ENCODE results near the gene PPP4R3B. TPM values are rescaled to one million over a fixed set of nuclear protein-coding genes. Genes with fewer than 3 reads are reported as not detected.

Gene PPP4R3B
- total and polyA plus RNA-seq, 2 experiments from 2014 or later, result 25.6 to 56.6 TPM

DNA sequence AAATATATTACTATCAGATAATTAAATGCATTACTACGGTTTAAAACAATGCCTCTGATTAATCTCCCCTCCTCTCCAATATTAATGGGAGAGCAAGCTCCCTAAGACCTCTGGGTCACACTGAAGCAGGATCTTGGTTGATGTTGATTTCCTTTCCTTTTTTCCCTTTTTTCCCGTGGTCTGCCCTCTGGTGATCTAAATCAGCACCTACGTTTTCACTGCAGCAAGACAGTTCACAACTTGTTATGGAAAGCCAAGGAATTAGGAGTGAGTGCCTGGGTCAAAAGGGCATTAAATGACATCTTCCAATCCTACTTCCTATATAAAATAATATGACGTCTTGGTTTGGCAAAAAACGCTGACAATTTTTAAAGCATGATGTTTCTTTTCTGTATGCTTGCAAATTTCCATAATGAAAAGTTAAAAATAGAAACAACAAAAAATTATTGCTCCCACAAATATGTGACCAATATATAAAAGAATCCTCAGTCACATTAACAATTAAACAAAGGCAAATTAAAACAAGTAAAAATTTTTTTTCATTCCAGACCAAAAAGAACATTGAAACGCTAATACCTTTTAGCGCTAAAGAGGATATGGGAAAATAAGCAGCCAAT, 105.8 kb downstream of the PPP4R3B start:
- DNase-seq (ENCODE audit: low spot score), result peak; percentile 82
- no peak overlapping the region for H2AFZ ChIP-seq
- TF ChIP-seq POLR2AphosphoS5 (IDR thresholded peaks at IDR 0.05; ENCODE audit: low read depth) (no peak), EZH2phosphoT487 (IDR thresholded peaks at IDR 0.05; ENCODE audit: unreplicated experiment) (no peak), EZH2 (IDR thresholded peaks at IDR 0.05; ENCODE audit: low read depth, unreplicated experiment) (no peak)
- TF ChIP-seq, protein P1, sequence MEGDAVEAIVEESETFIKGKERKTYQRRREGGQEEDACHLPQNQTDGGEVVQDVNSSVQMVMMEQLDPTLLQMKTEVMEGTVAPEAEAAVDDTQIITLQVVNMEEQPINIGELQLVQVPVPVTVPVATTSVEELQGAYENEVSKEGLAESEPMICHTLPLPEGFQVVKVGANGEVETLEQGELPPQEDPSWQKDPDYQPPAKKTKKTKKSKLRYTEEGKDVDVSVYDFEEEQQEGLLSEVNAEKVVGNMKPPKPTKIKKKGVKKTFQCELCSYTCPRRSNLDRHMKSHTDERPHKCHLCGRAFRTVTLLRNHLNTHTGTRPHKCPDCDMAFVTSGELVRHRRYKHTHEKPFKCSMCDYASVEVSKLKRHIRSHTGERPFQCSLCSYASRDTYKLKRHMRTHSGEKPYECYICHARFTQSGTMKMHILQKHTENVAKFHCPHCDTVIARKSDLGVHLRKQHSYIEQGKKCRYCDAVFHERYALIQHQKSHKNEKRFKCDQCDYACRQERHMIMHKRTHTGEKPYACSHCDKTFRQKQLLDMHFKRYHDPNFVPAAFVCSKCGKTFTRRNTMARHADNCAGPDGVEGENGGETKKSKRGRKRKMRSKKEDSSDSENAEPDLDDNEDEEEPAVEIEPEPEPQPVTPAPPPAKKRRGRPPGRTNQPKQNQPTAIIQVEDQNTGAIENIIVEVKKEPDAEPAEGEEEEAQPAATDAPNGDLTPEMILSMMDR (conservative IDR thresholded peaks at IDR 0.05; ENCODE audit: low read depth in 2 of 2), result peak; percentile 70 to 73
- H3F3A ChIP-seq (replicated peaks; ENCODE audit: low read depth), result no peaks in the 10 kb centered on the region
- H3K79me2 ChIP-seq (replicated peaks; ENCODE audit: insufficient read depth), result no peaks in the 10 kb centered on the region
- Mint-ChIP-seq H3K27ac (no peak overlapping the region), H3K9me3 (no peaks in the 10 kb centered on the region), H3K4me1 (peaks cover 2% of the 10 kb centered on the region; the same call in 1 of the 3 replicates), H3K4me3 (no peak overlapping the region), H3K36me3 (ENCODE audit: low read depth) (no peaks in the 10 kb centered on the region), H3K27me3 (ENCODE audit: insufficient read depth, low read depth, poor library complexity) (peaks cover 3% of the 10 kb centered on the region)
- H3K36me3 ChIP-seq (ENCODE audit: insufficient read depth), result no peaks in the 10 kb centered on the region
- H3K4me2 ChIP-seq, result no peak overlapping the region
- H3K27me3 ChIP-seq (ENCODE audit: insufficient read depth), result no peaks in the 10 kb centered on the region
- no peak overlapping the region for H3K27ac ChIP-seq (ENCODE audit: low read depth)
- no peaks in the 10 kb centered on the region for H3K4me1 ChIP-seq (ENCODE audit: insufficient read depth)
- ATAC-seq, result peak; percentile 96
- no peaks in the 10 kb centered on the region for H4K20me1 ChIP-seq (replicated peaks; ENCODE audit: insufficient read depth)
- no peaks in the 10 kb centered on the region for H3K9me2 ChIP-seq (ENCODE audit: insufficient read depth)
- no peak overlapping the region for H3K4me3 ChIP-seq

DNA sequence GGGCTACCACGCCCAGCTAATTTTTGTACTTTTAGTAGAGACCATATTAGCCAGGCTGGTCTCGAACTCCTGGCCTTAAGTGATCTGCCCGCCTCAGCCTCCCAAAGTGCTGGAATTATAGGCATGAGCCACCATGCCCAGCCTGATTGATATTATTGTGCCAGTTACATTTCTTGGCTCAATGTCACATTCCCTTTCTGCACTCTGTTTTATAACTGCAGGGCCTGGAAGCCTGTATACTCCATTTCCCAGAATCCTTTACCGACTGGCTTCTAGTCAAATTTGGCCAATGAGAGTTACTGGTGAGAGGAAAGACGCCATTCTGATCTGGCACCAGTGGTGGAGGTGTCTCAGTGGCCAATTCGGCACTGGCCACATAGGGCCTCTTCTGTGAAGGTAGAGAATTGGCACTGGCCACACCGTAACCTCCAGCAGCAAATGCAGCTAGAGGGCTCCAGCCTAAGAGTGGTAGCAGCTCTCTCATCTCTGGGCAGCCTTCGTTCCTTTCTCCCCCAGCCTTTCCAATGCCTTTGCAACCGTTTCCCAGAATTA, 114.8 kb downstream of the PPP4R3B start:
- Mint-ChIP-seq H3K4me3 (no peak overlapping the region), H3K4me1 (0 out of 3 replicates have a peak, but pooled peaks cover 2% of the 10 kb centered on the region), H3K27ac (no peak overlapping the region), H3K9me3 (no peaks in the 10 kb centered on the region), H3K27me3 (ENCODE audit: insufficient read depth, low read depth, poor library complexity) (peaks cover 3% of the 10 kb centered on the region), H3K36me3 (ENCODE audit: low read depth) (no peaks in the 10 kb centered on the region)
- H3K4me2 ChIP-seq, result no peak overlapping the region
- ATAC-seq (peak; percentile 40; the same call in 1 of the 3 replicates), DNase-seq (ENCODE audit: low spot score) (no peak)
- H3K9me2 ChIP-seq (ENCODE audit: insufficient read depth), result peaks cover 5% of the 10 kb centered on the region; the same call in 1 of the 2 replicates
- H3K79me2 ChIP-seq (replicated peaks; ENCODE audit: insufficient read depth), result no peaks in the 10 kb centered on the region
- H3K27ac ChIP-seq (ENCODE audit: low read depth), result no peak overlapping the region
- H3K27me3 ChIP-seq (ENCODE audit: insufficient read depth), result no peaks in the 10 kb centered on the region
- no peaks in the 10 kb centered on the region for H3K36me3 ChIP-seq (ENCODE audit: insufficient read depth)
- no peaks in the 10 kb centered on the region for H4K20me1 ChIP-seq (replicated peaks; ENCODE audit: insufficient read depth)
- H3F3A ChIP-seq (replicated peaks; ENCODE audit: low read depth), result no peaks in the 10 kb centered on the region
- H3K4me1 ChIP-seq (ENCODE audit: insufficient read depth), result peaks cover 3% of the 10 kb centered on the region; the same call in 1 of the 2 replicates
- peak overlapping the region; percentile 97 for H2AFZ ChIP-seq
- no peak overlapping the region for H3K4me3 ChIP-seq
- TF ChIP-seq STAT1 (IDR thresholded peaks at IDR 0.05; ENCODE audit: unreplicated experiment) (no peak), EZH2phosphoT487 (IDR thresholded peaks at IDR 0.05; ENCODE audit: unreplicated experiment) (no peak), ZNF114 (CRISPR knock-in tag; IDR thresholded peaks at IDR 0.05) (no peak)
- TF ChIP-seq, protein P1 (conservative IDR thresholded peaks at IDR 0.05; ENCODE audit: low read depth in 2 of 2), result no peak
- TF ChIP-seq, protein P2, sequence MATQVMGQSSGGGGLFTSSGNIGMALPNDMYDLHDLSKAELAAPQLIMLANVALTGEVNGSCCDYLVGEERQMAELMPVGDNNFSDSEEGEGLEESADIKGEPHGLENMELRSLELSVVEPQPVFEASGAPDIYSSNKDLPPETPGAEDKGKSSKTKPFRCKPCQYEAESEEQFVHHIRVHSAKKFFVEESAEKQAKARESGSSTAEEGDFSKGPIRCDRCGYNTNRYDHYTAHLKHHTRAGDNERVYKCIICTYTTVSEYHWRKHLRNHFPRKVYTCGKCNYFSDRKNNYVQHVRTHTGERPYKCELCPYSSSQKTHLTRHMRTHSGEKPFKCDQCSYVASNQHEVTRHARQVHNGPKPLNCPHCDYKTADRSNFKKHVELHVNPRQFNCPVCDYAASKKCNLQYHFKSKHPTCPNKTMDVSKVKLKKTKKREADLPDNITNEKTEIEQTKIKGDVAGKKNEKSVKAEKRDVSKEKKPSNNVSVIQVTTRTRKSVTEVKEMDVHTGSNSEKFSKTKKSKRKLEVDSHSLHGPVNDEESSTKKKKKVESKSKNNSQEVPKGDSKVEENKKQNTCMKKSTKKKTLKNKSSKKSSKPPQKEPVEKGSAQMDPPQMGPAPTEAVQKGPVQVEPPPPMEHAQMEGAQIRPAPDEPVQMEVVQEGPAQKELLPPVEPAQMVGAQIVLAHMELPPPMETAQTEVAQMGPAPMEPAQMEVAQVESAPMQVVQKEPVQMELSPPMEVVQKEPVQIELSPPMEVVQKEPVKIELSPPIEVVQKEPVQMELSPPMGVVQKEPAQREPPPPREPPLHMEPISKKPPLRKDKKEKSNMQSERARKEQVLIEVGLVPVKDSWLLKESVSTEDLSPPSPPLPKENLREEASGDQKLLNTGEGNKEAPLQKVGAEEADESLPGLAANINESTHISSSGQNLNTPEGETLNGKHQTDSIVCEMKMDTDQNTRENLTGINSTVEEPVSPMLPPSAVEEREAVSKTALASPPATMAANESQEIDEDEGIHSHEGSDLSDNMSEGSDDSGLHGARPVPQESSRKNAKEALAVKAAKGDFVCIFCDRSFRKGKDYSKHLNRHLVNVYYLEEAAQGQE (IDR thresholded peaks at IDR 0.05; ENCODE audit: unreplicated experiment), result no peak

Measured in GM23338 (cell line).